Measurements from ENCODE around the gene DDR2. TPM values are rescaled to one million over a fixed set of nuclear protein-coding genes. Genes with fewer than 3 reads are reported as not detected.
A peak's percentile ranks its signal among the peaks of the same experiment; 100 is the strongest.
"Not testable (repeated sequence)": the region's sequence is repeated elsewhere in the genome, so short reads cannot be mapped to it uniquely, and the experiment has no call there.

Gene DDR2
- polyA plus RNA-seq, 6 donors from 2014 or later = not detected

- Mint-ChIP-seq H3K36me3 (no peaks in the 10 kb centered on the region), H3K27ac (no peak overlapping the region), H3K4me3 (no peak overlapping the region), H3K27me3 (peaks cover 9 to 15% (median 14%) of the 10 kb centered on the region in 3 donors), H3K4me1 (no peaks in the 10 kb centered on the region), H3K9me3 (no peaks in the 10 kb centered on the region)
- DNase-seq = no peak
- no peak for ATAC-seq (ENCODE audit: low read depth in 2 of 2)
Observed at GRCh38 chr1:162716552-162716951, 84.3 kb downstream of the DDR2 start.

GRCh38 chr1:162717548-162718184 is 85.4 kb downstream of the DDR2 start:
- DNase-seq (no peak), ATAC-seq (ENCODE audit: low read depth in 2 of 2) (no peak)
- H3K36me3 Mint-ChIP-seq = no peaks in the 10 kb centered on the region
- H3K9me3 Mint-ChIP-seq = no peaks in the 10 kb centered on the region
- peaks cover 9 to 15% (median 9%) of the 10 kb centered on the region in 3 donors for H3K27me3 Mint-ChIP-seq
- H3K27ac Mint-ChIP-seq = no peak overlapping the region
- H3K4me3 Mint-ChIP-seq = no peak overlapping the region
- no peaks in the 10 kb centered on the region for H3K4me1 Mint-ChIP-seq

GRCh38 chr1:162719678-162720077 is 87.4 kb downstream of the DDR2 start:
- peaks cover 9 to 15% (median 9%) of the 10 kb centered on the region in 3 donors for H3K27me3 Mint-ChIP-seq
- no peaks in the 10 kb centered on the region for H3K9me3 Mint-ChIP-seq
- no peaks in the 10 kb centered on the region for H3K36me3 Mint-ChIP-seq
- peak overlapping the region in 1 of 6 donors; percentile 9 for H3K27ac Mint-ChIP-seq
- ATAC-seq (ENCODE audit: low read depth in 2 of 2) (no peak), DNase-seq (no peak)
- H3K4me1 Mint-ChIP-seq = no peaks in the 10 kb centered on the region
- H3K4me3 Mint-ChIP-seq = no peak overlapping the region

GRCh38 chr1:162720996-162721395 is 88.7 kb downstream of the DDR2 start:
- ATAC-seq (ENCODE audit: low read depth in 2 of 2) = no peak
- Mint-ChIP-seq H3K36me3 (no peaks in the 10 kb centered on the region), H3K4me1 (no peaks in the 10 kb centered on the region), H3K9me3 (no peaks in the 10 kb centered on the region), H3K27me3 (peaks cover 2 to 9% (median 4%) of the 10 kb centered on the region in 3 donors), H3K4me3 (no peak overlapping the region), H3K27ac (no peak overlapping the region)
- no peak for DNase-seq

GRCh38 chr1:162721471-162721870 is 89.2 kb downstream of the DDR2 start:
- ATAC-seq (ENCODE audit: low read depth in 2 of 2) (no peak), DNase-seq (no peak)
- Mint-ChIP-seq H3K4me1 (no peaks in the 10 kb centered on the region), H3K9me3 (no peaks in the 10 kb centered on the region), H3K36me3 (no peaks in the 10 kb centered on the region), H3K4me3 (no peak overlapping the region), H3K27ac (no peak overlapping the region), H3K27me3 (peaks cover 0 to 9% (median 0%) of the 10 kb centered on the region in 3 donors)

- Mint-ChIP-seq H3K4me1 (no peaks in the 10 kb centered on the region), H3K27me3 (peaks cover 0 to 9% (median 0%) of the 10 kb centered on the region in 3 donors), H3K36me3 (no peaks in the 10 kb centered on the region), H3K9me3 (peaks cover 0 to 3% (median 0%) of the 10 kb centered on the region in 7 donors), H3K4me3 (no peak overlapping the region), H3K27ac (no peak overlapping the region)
- DNase-seq (no peak), ATAC-seq (ENCODE audit: low read depth in 2 of 2) (no peak)
Observed at GRCh38 chr1:162722036-162722435, 89.8 kb downstream of the DDR2 start.

GRCh38 chr1:162724583-162725120 is 92.4 kb downstream of the DDR2 start:
- Mint-ChIP-seq H3K9me3 (peaks cover 0 to 3% (median 0%) of the 10 kb centered on the region in 7 donors), H3K27me3 (peaks cover 0 to 4% (median 0%) of the 10 kb centered on the region in 3 donors), H3K36me3 (no peaks in the 10 kb centered on the region), H3K27ac (no peak overlapping the region), H3K4me3 (no peak overlapping the region), H3K4me1 (no peaks in the 10 kb centered on the region)
- no peak for DNase-seq
- ATAC-seq (ENCODE audit: low read depth in 2 of 2) = no peak

- Mint-ChIP-seq H3K4me1 (no peaks in the 10 kb centered on the region), H3K4me3 (no peak overlapping the region), H3K27ac (no peak overlapping the region), H3K9me3 (peaks cover 0 to 3% (median 0%) of the 10 kb centered on the region in 7 donors), H3K36me3 (no peaks in the 10 kb centered on the region), H3K27me3 (peaks cover 0 to 4% (median 0%) of the 10 kb centered on the region in 3 donors)
- ATAC-seq (ENCODE audit: low read depth in 2 of 2) (no peak), DNase-seq (no peak)
Observed at GRCh38 chr1:162725301-162725837, 93.1 kb downstream of the DDR2 start.

GRCh38 chr1:162726555-162726954 is 94.3 kb downstream of the DDR2 start:
- Mint-ChIP-seq H3K9me3 (peaks cover 0 to 3% (median 0%) of the 10 kb centered on the region in 7 donors), H3K27ac (peak overlapping the region in 2 of 6 donors; percentile 13 to 85), H3K36me3 (no peaks in the 10 kb centered on the region), H3K27me3 (no peaks in the 10 kb centered on the region), H3K4me1 (no peaks in the 10 kb centered on the region), H3K4me3 (no peak overlapping the region)
- no peak for ATAC-seq (ENCODE audit: low read depth in 2 of 2)
- no peak for DNase-seq

- not testable (repeated sequence) for DNase-seq
Observed at GRCh38 chr1:162727493-162727892, 95.2 kb downstream of the DDR2 start.

GRCh38 chr1:162728573-162728972 is 96.3 kb downstream of the DDR2 start:
- no peaks in the 10 kb centered on the region for H3K4me1 Mint-ChIP-seq
- H3K4me3 Mint-ChIP-seq = no peak overlapping the region
- ATAC-seq (ENCODE audit: low read depth in 2 of 2) = no peak
- no peak overlapping the region for H3K27ac Mint-ChIP-seq
- peaks cover 0 to 8% (median 0%) of the 10 kb centered on the region in 3 donors for H3K27me3 Mint-ChIP-seq
- H3K36me3 Mint-ChIP-seq = no peaks in the 10 kb centered on the region
- no peak for DNase-seq
- peaks cover 0 to 3% (median 0%) of the 10 kb centered on the region in 7 donors for H3K9me3 Mint-ChIP-seq

More at GRCh38 chr1:162727493-162727892, 95.2 kb downstream of the DDR2 start:
- H3K4me3 Mint-ChIP-seq; H3K9me3 Mint-ChIP-seq; H3K27ac Mint-ChIP-seq; H3K36me3 Mint-ChIP-seq; ATAC-seq (ENCODE audit: low read depth in 2 of 2); H3K27me3 Mint-ChIP-seq; H3K4me1 Mint-ChIP-seq: not testable (repeated sequence)

- H3K4me1 Mint-ChIP-seq; H3K4me3 Mint-ChIP-seq; H3K9me3 Mint-ChIP-seq; H3K27ac Mint-ChIP-seq; ATAC-seq (ENCODE audit: low read depth in 2 of 2); H3K36me3 Mint-ChIP-seq; DNase-seq: not testable (repeated sequence)
- peaks cover 2 to 10% (median 2%) of the 10 kb centered on the region in 3 donors for H3K27me3 Mint-ChIP-seq
Observed at GRCh38 chr1:162729195-162729774, 97.0 kb downstream of the DDR2 start.

- no peaks in the 10 kb centered on the region for H3K36me3 Mint-ChIP-seq
- peaks cover 12 to 15% (median 13%) of the 10 kb centered on the region in 3 donors for H3K27me3 Mint-ChIP-seq
- H3K27ac Mint-ChIP-seq = no peak overlapping the region
- H3K9me3 Mint-ChIP-seq = no peaks in the 10 kb centered on the region
- DNase-seq (no peak), ATAC-seq (ENCODE audit: low read depth in 2 of 2) (no peak)
- no peak overlapping the region for H3K4me3 Mint-ChIP-seq
- H3K4me1 Mint-ChIP-seq = no peaks in the 10 kb centered on the region
Observed at GRCh38 chr1:162732094-162732493, 99.8 kb downstream of the DDR2 start.
